MM.1S (cell line): Measurements from ENCODE around the gene GCNT2.
"Not testable (repeated sequence)": the region's sequence is repeated elsewhere in the genome, so short reads cannot be mapped to it uniquely, and the experiment has no call there.

Source experiments
- DNase-seq: peaks from one replicate; pipeline ENCODE4 v3.0.0-alpha.2; 2015
- H2AFZ ChIP-seq: fragments of 300-600 bp; sonication (generic); 2 replicates; pipeline ENCODE4 v1.6.0; 2016; ENCODE audit warnings: antibody characterized with exemption, low read length
- H3F3A ChIP-seq: fragments of 300-600 bp; sonication (generic); 2 replicates; pipeline ENCODE4 v1.6.1; 2016; ENCODE audit warnings: mild to moderate bottlenecking, antibody characterized with exemption, low read length, moderate library complexity, mixed read lengths; ENCODE audit not compliant: insufficient read depth
- H3K27ac ChIP-seq: fragments of 300-600 bp; sonication (generic); 2 replicates; pipeline ENCODE4 v1.5.1; 2016; ENCODE audit warnings: mild to moderate bottlenecking, low read length
- H3K27me3 ChIP-seq: fragments of 300-600 bp; sonication (generic); replicated peaks from 2 replicates; pipeline ENCODE4 v1.6.0; 2016; ENCODE audit warnings: low read length; ENCODE audit not compliant: insufficient read depth
- H3K36me3 ChIP-seq: fragments of 300-600 bp; sonication (generic); replicated peaks from 2 replicates; pipeline ENCODE4 v1.6.1; 2016; ENCODE audit warnings: mild to moderate bottlenecking, low read length, mixed read lengths; ENCODE audit not compliant: insufficient read depth
- H3K4me1 ChIP-seq: fragments of 300-600 bp; sonication (generic); 2 replicates; pipeline ENCODE4 v1.6.1; 2016; ENCODE audit warnings: low read length, mixed read lengths
- H3K4me2 ChIP-seq: fragments of 300-600 bp; sonication (generic); 2 replicates; pipeline ENCODE4 v1.6.0; 2016; ENCODE audit warnings: low read depth, low read length
- H3K4me3 ChIP-seq: fragments of 300-600 bp; sonication (generic); 2 replicates; pipeline ENCODE4 v1.5.1; 2016; ENCODE audit warnings: low read length, mixed read lengths
- H3K79me2 ChIP-seq: fragments of 300-600 bp; sonication (generic); 2 replicates; pipeline ENCODE4 v1.6.1; 2016; ENCODE audit warnings: mixed run types, low read length, mixed read lengths
- H3K9ac ChIP-seq: fragments of 300-600 bp; sonication (generic); 2 replicates; pipeline ENCODE4 v1.6.1; 2016; ENCODE audit warnings: low read length, mixed read lengths
- H3K9me2 ChIP-seq: fragments of 300-600 bp; sonication (generic); replicated peaks from 2 replicates; pipeline ENCODE4 v1.6.1; 2016; ENCODE audit warnings: mild to moderate bottlenecking, low read length, mixed read lengths; ENCODE audit not compliant: insufficient read depth
- H3K9me3 ChIP-seq: fragments of 300-600 bp; sonication (generic); replicated peaks from 2 replicates; pipeline ENCODE4 v1.6.1; 2016; ENCODE audit warnings: mild to moderate bottlenecking, low read length, mixed read lengths; ENCODE audit not compliant: insufficient read depth
- H4K20me1 ChIP-seq: fragments of 300-600 bp; sonication (generic); 2 replicates; pipeline ENCODE4 v1.6.1; 2016; ENCODE audit warnings: mild to moderate bottlenecking, low read length, moderate library complexity, mixed read lengths; ENCODE audit not compliant: insufficient read depth
- CTCF ChIP-seq: fragments of 300-600 bp; sonication (generic); IDR thresholded peaks from 2 replicates; pipeline ENCODE4 v1.5.1; 2016; ENCODE audit warnings: antibody characterized with exemption, low read length, mixed read lengths
- EZH2 ChIP-seq: fragments of 300-600 bp; sonication (generic); optimal IDR thresholded peaks from 2 replicates; pipeline ENCODE3; 2017; ENCODE audit warnings: low read depth, mild to moderate bottlenecking, antibody characterized with exemption, low read length, mixed read lengths
- EZH2phosphoT487 ChIP-seq: fragments of 300-600 bp; sonication (generic); IDR thresholded peaks from 2 replicates; pipeline ENCODE4 v1.6.1; 2018; ENCODE audit warnings: antibody characterized with exemption, low read length

Gene GCNT2

GRCh38 chr6:10662207-10662606, 141.1 kb downstream of the GCNT2 start:
- no peaks in the 10 kb centered on the region for H3K9me3 ChIP-seq

GRCh38 chr6:10662742-10663141, 141.6 kb downstream of the GCNT2 start:
- no peaks in the 10 kb centered on the region for H3F3A ChIP-seq
- DNase-seq = no peak
- no peaks in the 10 kb centered on the region for H3K27me3 ChIP-seq
- H3K36me3 ChIP-seq = no peaks in the 10 kb centered on the region
- no peaks in the 10 kb centered on the region for H3K4me1 ChIP-seq
- no peak for TF ChIP-seq EZH2phosphoT487
- no peak for TF ChIP-seq EZH2
- no peak for TF ChIP-seq CTCF
- H3K4me3 ChIP-seq = no peak overlapping the region
- H3K79me2 ChIP-seq = no peaks in the 10 kb centered on the region
- no peak overlapping the region for H3K27ac ChIP-seq
- no peak overlapping the region for H2AFZ ChIP-seq
- H3K9me2 ChIP-seq = no peaks in the 10 kb centered on the region
- no peak overlapping the region for H3K4me2 ChIP-seq
- no peak overlapping the region for H3K9ac ChIP-seq
- H4K20me1 ChIP-seq = no peaks in the 10 kb centered on the region
- H3K9me3 ChIP-seq = no peaks in the 10 kb centered on the region

More at GRCh38 chr6:10662207-10662606, 141.1 kb downstream of the GCNT2 start:
- Histone ChIP-seq H2AFZ (no peak overlapping the region), H3K27me3 (no peaks in the 10 kb centered on the region), H3K4me2 (no peak overlapping the region), H3K9ac (no peak overlapping the region), H3K36me3 (no peaks in the 10 kb centered on the region), H4K20me1 (no peaks in the 10 kb centered on the region), H3K79me2 (no peaks in the 10 kb centered on the region), H3K4me1 (no peaks in the 10 kb centered on the region), H3K27ac (no peak overlapping the region), H3K4me3 (no peak overlapping the region), H3K9me2 (no peaks in the 10 kb centered on the region), H3F3A (no peaks in the 10 kb centered on the region)
- no peak for DNase-seq
- no peak for TF ChIP-seq EZH2
- no peak for TF ChIP-seq CTCF
- no peak for TF ChIP-seq EZH2phosphoT487

- not testable (repeated sequence) for H4K20me1 ChIP-seq, H3K9ac ChIP-seq, H3K27me3 ChIP-seq, H3K4me1 ChIP-seq, H3K9me2 ChIP-seq, H2AFZ ChIP-seq, H3K79me2 ChIP-seq, DNase-seq, H3K4me2 ChIP-seq, H3K4me3 ChIP-seq, H3F3A ChIP-seq, H3K36me3 ChIP-seq, H3K9me3 ChIP-seq, H3K27ac ChIP-seq
Measured at GRCh38 chr6:10665595-10665994, 144.4 kb downstream of the GCNT2 start.

- H3K4me3 ChIP-seq = no peak overlapping the region
- H3K27ac ChIP-seq = no peak overlapping the region
Measured at GRCh38 chr6:10668126-10668917, 147.2 kb downstream of the GCNT2 start.

More at GRCh38 chr6:10668126-10668917, 147.2 kb downstream of the GCNT2 start:
- no peaks in the 10 kb centered on the region for H3K9me3 ChIP-seq
- H3K36me3 ChIP-seq = no peaks in the 10 kb centered on the region
- H3F3A ChIP-seq = no peaks in the 10 kb centered on the region
- TF ChIP-seq EZH2 (no peak), EZH2phosphoT487 (no peak), CTCF (no peak)
- no peaks in the 10 kb centered on the region for H3K4me1 ChIP-seq
- no peaks in the 10 kb centered on the region for H3K27me3 ChIP-seq
- no peaks in the 10 kb centered on the region for H3K9me2 ChIP-seq
- no peaks in the 10 kb centered on the region for H3K79me2 ChIP-seq
- H4K20me1 ChIP-seq = no peaks in the 10 kb centered on the region
- no peak overlapping the region for H3K4me2 ChIP-seq
- no peak for DNase-seq
- H2AFZ ChIP-seq = no peak overlapping the region
- H3K9ac ChIP-seq = no peak overlapping the region
